HL-60 (cell line): ENCODE measurements around the gene NET1.
A peak's percentile ranks its signal among the peaks of the same experiment; 100 is the strongest.

Experiments
- DNase-seq, 2 experiments: peaks; one replicate each; pipeline ENCODE4 v3.0.0-alpha.2; 2010 to 2020; ENCODE audit warnings: low read depth in 1 of 2, low spot score in 1 of 2
- H3K27ac ChIP-seq: fragments of 250-450 bp; sonication (Bioruptor Pico); replicated peaks from 2 replicates; pipeline ENCODE4 v1.5.1; 2020; ENCODE audit warnings: mild to moderate bottlenecking, moderate library complexity
- H3K27me3 ChIP-seq: fragments of 250-450 bp; sonication (Bioruptor Pico); 2 replicates; pipeline ENCODE4 v1.5.1; 2021; ENCODE audit warnings: mild to moderate bottlenecking, moderate library complexity; ENCODE audit not compliant: insufficient read depth, poor library complexity, severe bottlenecking
- H3K4me3 ChIP-seq: replicated peaks from 2 replicates; pipeline ENCODE4 v1.5.1; 2011; ENCODE audit warnings: mild to moderate bottlenecking, control low read depth, low read length; ENCODE audit not compliant: insufficient read depth
- CTCF ChIP-seq: IDR thresholded peaks from one replicate; pipeline ENCODE4 v1.5.1; 2011; ENCODE audit warnings: low read length, control low read depth, inconsistent platforms; ENCODE audit not compliant: insufficient read depth
- GABPA ChIP-seq: IDR thresholded peaks from 2 replicates; pipeline ENCODE4 v1.6.1; 2012; ENCODE audit warnings: low read depth
- POLR2AphosphoS5 ChIP-seq: IDR thresholded peaks from 2 replicates; pipeline ENCODE4 v1.6.1; 2012; ENCODE audit warnings: low read depth
- REST ChIP-seq: IDR thresholded peaks from 2 replicates; pipeline ENCODE4 v1.6.1; 2012; ENCODE audit warnings: low read depth; ENCODE audit not compliant: insufficient replicate concordance
- SPI1 ChIP-seq: IDR thresholded peaks from 2 replicates; pipeline ENCODE4 v1.6.1; 2012; ENCODE audit warnings: low read depth, mild to moderate bottlenecking, borderline replicate concordance

The NET1 gene

GRCh38 chr10:5445006-5445405 is 32.6 kb downstream of the NET1 start:
- DNase-seq = no peak
- H3K27ac ChIP-seq = no peak overlapping the region
- no peak overlapping the region for H3K4me3 ChIP-seq
- H3K27me3 ChIP-seq = no peaks in the 10 kb centered on the region
- TF ChIP-seq GABPA = no peak
- no peak for TF ChIP-seq CTCF
- no peak for TF ChIP-seq REST
- no peak for TF ChIP-seq POLR2AphosphoS5

- H3K27me3 ChIP-seq = no peaks in the 10 kb centered on the region
- peak; percentile 38 to 77 for DNase-seq
- H3K4me3 ChIP-seq = peak overlapping the region; percentile 25
- peak overlapping the region; percentile 43 for H3K27ac ChIP-seq
- TF ChIP-seq CTCF = no peak
- TF ChIP-seq GABPA = no peak
- TF ChIP-seq POLR2AphosphoS5 = peak; percentile 62
- TF ChIP-seq SPI1 = no peak
- peak; percentile 68 for TF ChIP-seq REST
Measured at GRCh38 chr10:5446390-5446926, 34.1 kb downstream of the NET1 start.

- H3K4me3 ChIP-seq = no peak overlapping the region
- peak overlapping the region; percentile 43; the same call in 1 of the 2 replicates for H3K27ac ChIP-seq
- no peak for TF ChIP-seq CTCF
- no peaks in the 10 kb centered on the region for H3K27me3 ChIP-seq
- DNase-seq = no peak
Measured at GRCh38 chr10:5447056-5447455, 34.7 kb downstream of the NET1 start.

- no peak for DNase-seq
- H3K27ac ChIP-seq = peak overlapping the region; percentile 15
Measured at GRCh38 chr10:5447611-5448071, 35.3 kb downstream of the NET1 start.

More at GRCh38 chr10:5447611-5448071, 35.3 kb downstream of the NET1 start:
- TF ChIP-seq POLR2AphosphoS5 = no peak
- TF ChIP-seq SPI1 = no peak
- TF ChIP-seq REST = no peak
- no peak for TF ChIP-seq CTCF
- TF ChIP-seq GABPA = no peak
- no peak overlapping the region for H3K4me3 ChIP-seq
- H3K27me3 ChIP-seq = no peaks in the 10 kb centered on the region
